ENCODE measurements around the gene MCRIP1.

The MCRIP1 gene

DNA sequence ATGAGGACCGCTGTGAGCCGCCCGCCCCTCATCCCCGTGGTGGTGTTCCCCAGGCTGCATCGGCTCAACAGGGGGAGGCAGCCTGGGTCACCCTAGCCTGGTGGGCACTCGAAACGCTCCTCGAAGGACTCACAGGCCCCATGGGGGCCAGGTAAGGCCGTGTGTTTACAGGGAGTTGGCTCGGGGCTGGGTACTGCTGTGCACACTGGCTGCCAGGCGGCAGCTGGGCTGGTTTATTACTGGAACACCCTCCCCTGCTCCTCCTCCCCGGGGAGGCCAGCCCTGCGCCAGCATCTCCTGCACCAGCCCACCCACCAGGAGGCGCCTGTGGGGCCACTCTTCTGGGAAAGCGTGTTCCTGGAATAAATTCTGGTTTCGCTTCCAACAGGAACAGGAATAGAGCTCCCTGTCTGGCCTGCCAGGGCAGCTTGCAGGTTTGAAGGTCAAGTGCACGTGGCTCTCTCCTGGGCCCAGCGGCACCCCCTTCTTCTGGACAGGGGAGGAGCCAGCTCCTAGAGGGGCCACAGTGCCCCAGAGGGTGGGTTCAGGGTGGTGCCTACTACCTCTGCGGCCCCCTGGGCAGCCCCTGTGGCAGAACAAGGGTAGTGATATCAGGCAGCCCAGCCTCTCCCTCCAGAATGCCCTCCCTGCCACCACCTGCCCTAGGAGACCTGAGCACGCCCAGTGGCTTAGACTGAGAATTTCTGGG lies 11.3 kb downstream of the MCRIP1 start:
- in situ Hi-C loops (cut with HindIII; ENCODE audit: low sequenced_read_pairs), result no loop called here

DNA sequence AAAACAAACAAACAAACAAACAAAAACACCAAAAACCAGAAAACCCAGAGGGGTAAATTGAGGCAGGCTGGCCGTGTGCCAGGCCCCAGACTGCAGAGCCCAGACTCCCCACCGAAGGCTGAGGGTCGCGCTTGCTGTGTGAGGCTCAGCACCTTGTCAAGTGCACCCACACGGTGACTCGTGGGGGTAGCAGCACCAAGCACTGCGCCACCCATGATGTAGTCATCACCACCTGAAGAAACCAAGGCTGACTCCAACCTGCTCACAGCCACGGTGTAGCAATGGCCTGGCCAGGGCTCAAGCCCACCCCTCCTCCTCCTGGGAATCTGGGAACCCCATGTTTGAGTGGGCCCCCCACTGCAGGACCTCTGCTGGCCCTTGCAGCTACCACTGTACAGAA lies 11.9 kb downstream of the MCRIP1 start:
- in situ Hi-C loops (cut with HindIII; ENCODE audit: low sequenced_read_pairs), result no loop called here

DNA sequence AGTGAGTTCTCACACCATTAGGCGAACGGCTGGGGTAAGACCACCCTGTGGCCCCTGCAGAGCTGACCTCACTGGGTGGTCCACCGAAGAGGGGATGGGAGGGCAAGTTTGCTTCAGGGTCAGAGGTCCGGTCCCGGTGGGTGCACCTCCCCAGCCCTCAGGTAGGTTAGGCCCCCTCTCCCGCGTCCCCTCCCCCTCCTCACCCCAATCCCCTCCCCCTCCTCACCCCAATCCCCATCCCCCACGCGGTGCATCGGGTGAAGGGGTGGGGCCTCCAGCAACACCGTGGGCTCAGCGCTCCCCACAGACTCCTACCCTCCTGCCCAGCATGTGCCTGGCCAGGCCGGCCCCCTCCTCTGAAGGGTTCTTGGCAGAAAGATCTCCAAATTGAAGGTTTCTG lies 13.4 kb downstream of the MCRIP1 start:
- in situ Hi-C loops (cut with HindIII; ENCODE audit: low sequenced_read_pairs), result no loop called here

DNA sequence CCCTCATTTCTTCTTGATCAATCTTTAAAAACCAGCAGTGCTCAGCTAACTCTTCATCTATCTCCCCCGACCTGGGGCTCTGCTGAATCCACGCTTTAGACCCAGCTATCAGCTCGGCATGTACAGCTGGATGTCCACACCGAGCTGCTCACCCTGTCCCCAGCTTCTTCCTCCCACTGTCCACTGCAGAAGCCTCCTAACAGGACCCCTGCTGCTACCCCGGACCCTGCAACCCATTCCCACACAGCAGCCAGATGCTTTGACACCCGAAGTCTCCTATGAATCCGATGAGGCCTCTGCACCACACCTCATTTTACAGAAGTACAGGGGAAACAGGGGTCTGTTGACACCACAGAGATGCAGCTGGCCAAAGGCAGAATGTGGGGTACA lies 15.3 kb downstream of the MCRIP1 start:
- in situ Hi-C loops (cut with HindIII; ENCODE audit: low sequenced_read_pairs), result no loop called here

DNA sequence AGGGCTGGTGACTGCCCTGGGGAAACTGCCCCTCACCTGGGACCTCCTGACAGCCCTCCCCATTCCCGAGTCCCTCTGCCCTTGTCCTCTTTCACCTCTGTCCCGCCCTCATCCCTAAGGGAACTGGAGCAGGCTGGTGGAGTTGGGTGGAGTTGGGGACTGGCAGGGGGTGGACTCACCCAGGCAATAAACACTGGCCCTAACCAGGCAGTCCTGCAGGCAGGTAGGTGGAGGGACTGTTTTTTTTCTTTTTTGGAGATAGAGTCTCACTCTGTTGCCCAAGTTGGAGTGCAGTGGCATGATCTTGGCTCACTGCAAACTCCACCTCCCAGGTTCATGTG lies 17.5 kb downstream of the MCRIP1 start:
- in situ Hi-C loops (cut with HindIII; ENCODE audit: low sequenced_read_pairs), result no loop called here

DNA sequence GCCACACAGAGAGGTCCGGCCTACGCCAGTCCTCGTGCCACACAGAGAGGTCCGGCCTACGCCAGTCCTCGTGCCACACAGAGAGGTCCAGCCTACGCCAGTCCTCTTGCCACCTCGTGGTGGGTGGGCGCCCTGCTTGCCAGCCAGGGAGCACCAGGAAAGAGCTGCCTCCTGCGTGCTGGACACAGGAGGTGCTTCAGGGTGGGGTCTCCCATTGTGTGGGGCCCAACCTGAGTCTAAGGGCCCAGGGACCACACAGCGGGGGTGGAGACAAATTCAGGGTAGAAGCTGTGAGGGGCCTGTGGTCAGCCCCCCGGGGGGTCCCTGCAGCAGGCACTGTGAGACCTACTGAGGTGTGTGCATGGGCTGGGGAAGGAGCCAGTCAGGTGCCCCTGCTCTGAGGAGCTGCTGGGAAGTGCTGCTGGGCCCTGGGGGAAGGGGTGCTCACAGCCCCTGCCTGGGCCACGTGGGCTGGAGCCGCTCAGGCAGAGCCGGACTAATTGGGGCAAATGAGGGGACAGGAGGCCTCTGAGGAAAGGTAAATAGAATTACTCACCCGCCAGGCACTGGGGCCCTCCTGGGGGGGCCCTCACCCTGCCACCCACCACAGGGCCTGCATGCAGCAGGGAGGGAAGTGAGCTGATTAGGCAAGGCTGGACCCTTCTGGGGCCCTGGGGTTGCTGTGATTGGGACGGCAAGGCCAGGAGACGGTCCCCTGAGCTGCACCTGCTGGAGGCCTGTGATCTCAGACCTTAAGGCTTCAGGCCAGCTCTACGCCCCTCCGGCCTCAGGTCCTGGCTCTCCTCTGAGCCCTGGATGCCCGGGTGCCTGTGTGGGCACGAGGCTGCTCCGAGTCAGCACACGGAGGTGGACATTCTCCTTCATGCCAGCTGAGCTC lies 18.1 kb downstream of the MCRIP1 start:
- in situ Hi-C loops (cut with HindIII; ENCODE audit: low sequenced_read_pairs), result no loop called here

DNA sequence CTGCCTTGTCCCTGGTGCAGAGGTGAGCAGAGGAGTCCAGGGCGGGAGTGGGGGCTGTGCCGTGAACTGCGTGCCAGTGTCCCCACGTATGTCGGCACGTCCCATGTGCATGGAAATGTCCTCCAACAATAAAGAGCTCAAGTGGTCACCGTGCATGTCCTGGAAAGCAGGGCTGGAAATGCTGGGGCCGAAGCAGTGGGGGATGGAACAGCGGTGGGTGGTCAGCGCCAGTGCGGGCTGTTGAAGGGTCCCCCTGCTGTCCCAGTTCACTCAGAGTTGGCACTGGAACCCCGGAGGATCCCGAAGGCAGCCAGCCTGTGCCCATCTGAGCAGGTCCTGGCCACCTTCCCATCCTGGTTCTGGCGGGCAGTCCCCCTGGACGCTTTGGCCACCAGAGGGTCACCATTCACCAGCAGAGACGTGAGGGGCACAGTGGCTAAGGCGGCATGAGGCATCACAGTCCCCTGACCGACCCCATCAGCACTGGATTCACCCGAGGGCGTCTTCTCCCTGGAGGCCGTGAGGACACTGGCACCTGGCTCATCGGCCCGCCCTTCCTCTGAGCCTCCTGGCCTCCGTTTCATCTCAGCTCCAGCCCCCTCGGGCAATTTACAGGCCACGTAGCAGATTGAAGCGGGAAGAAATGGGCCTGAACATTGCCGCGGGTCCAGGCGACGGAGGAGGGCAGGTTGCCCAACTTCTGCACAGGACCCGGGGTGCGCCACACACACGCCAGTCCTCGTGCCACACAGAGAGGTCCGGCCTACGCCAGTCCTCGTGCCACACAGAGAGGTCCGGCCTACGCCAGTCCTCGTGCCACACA lies 19.0 kb downstream of the MCRIP1 start:
- in situ Hi-C loops (cut with HindIII; ENCODE audit: low sequenced_read_pairs), result no loop called here

DNA sequence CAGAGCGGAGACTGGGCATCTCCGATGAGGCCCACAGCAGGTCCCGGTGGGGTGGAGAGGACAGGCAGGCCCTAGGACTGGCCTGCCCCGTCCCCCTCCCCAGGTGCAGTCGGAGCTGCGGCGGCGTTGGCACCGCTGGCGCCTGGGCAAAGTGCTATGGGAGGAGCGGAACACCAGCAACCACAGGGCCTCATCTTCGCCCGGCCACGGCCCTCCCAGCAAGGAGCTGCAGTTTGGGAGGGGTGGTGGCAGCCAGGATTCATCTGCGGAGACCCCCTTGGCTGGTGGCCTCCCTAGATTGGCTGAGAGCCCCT lies 19.8 kb downstream of the MCRIP1 start:
- in situ Hi-C loops (cut with HindIII; ENCODE audit: low sequenced_read_pairs), result no loop called here

DNA sequence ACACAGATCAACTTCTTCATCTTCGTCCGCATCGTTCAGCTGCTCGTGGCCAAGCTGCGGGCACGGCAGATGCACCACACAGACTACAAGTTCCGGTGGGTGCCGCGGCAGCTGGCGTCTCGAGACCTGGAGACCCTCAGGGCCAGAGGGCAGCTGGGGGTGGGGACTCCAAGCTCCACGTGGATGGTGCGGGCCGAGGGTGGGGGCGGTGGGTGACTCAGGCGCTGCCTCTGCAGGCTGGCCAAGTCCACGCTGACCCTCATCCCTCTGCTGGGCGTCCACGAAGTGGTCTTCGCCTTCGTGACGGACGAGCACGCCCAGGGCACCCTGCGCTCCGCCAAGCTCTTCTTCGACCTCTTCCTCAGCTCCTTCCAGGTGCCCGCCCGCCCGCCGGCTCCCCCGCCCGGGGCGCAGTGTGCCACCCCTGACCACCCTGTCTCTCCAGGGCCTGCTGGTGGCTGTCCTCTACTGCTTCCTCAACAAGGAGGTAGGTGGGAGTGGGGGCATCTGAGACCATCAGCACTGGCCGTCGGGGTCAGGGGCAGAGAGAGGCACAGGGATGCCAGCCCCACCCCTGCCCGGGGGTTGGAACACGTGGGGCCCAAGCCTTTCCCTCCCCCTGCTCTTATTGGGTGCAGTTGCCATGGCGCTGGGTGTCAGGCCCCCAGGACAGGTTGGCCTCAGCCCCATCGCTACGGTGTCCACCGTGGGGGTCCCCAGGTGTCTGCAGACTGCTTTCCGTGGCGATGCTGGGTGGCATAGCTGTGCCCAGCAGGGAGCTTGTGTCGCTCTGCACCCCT lies 20.3 kb downstream of the MCRIP1 start:
- in situ Hi-C loops (cut with HindIII; ENCODE audit: low sequenced_read_pairs), result no loop called here

DNA sequence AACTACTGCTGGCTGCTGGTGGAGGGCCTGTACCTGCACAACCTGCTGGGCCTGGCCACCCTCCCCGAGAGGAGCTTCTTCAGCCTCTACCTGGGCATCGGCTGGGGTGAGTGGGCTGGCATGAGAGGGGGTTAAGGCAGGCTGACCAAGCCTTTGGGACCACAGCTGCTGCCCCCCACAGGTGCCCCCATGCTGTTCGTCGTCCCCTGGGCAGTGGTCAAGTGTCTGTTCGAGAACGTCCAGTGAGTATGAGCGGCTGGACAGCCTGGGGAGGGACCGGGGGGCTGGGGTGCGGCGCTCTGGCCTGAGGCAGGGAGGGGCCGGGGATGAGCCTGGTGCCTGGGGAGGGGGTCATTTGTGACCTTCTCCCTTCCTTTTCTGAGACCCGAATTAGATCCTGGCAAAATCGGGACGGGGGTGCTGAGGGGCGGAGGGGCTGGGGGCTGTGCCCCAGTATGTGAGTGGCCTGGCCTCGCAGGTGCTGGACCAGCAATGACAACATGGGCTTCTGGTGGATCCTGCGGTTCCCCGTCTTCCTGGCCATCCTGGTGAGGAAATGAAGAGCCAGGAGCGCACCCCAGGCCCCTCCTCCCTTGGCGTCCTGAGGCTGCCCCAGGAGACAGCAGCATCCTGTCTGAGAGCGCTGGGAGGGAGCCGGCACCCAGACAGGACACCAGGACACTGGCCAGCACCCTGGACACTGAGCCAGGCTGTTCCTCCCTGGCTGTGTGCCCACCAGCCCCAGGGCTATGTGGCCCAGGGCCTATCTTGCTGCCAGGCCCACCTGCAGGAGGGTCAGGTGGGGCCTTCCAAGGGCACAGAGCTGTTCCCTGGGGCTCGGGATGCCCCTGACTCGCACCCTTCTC lies 21.2 kb downstream of the MCRIP1 start:
- in situ Hi-C loops (cut with HindIII; ENCODE audit: low sequenced_read_pairs), result no loop called here

DNA sequence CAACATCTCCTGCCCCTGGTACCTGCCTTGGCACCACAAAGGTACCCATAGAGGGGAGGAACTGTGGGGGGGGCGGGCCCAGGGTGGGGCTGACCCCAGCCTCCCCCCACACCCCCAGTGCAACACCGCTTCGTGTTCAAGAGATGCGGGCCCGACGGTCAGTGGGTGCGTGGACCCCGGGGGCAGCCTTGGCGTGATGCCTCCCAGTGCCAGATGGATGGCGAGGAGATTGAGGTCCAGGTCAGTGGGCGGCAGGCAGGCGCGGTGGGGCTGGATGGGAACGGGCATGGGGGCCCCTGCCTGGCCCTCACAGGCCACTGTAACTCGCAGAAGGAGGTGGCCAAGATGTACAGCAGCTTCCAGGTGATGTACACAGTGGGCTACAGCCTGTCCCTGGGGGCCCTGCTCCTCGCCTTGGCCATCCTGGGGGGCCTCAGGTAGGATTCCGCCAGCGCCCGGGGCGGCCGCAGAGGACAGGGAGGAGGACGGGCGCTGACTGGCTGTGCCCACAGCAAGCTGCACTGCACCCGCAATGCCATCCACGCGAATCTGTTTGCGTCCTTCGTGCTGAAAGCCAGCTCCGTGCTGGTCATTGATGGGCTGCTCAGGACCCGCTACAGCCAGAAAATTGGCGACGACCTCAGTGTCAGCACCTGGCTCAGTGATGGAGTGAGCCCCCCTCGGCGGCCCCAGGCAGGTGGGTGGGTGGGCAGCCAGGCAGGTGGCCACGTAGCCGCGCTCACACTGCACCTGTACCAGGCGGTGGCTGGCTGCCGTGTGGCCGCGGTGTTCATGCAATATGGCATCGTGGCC lies 22.0 kb downstream of the MCRIP1 start:
- in situ Hi-C loops (cut with HindIII; ENCODE audit: low sequenced_read_pairs), result no loop called here

DNA sequence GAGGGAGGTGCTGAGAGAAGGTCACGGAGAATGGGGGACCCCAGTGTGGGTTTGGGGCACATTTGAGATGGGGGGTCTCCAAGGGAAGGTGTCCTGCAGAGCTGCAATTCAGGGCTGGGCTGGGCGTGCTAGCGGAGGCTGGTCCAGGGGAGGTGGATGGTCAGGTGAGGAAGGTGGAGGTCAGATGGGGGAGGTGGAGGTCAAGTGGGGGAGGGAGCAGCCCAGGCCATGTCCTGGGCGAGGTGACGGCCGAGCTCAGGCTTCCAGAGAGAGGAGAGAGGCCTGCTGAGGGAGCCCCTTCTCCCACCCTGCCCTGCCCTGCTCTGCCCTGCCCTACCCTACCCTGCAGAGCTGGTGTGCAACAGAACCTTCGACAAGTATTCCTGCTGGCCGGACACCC lies 22.6 kb downstream of the MCRIP1 start:
- in situ Hi-C loops (cut with HindIII; ENCODE audit: low sequenced_read_pairs), result no loop called here

DNA sequence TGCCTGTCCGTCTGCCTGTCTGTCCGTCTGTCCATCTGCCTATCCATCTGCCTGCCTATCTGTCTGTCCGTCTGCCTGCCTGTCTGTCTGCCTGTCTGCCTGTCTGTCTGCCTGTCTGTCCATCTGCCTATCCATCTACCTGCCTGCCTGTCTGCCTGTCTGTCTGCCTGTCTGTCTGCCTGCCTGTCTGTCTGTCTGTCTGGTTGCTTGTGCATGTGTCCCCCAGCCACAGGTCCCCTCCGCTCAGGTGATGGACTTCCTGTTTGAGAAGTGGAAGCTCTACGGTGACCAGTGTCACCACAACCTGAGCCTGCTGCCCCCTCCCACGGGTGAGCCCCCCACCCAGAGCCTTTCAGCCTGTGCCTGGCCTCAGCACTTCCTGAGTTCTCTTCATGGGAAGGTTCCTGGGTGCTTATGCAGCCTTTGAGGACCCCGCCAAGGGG lies 23.5 kb downstream of the MCRIP1 start:
- in situ Hi-C loops (cut with HindIII; ENCODE audit: low sequenced_read_pairs), result no loop called here

DNA sequence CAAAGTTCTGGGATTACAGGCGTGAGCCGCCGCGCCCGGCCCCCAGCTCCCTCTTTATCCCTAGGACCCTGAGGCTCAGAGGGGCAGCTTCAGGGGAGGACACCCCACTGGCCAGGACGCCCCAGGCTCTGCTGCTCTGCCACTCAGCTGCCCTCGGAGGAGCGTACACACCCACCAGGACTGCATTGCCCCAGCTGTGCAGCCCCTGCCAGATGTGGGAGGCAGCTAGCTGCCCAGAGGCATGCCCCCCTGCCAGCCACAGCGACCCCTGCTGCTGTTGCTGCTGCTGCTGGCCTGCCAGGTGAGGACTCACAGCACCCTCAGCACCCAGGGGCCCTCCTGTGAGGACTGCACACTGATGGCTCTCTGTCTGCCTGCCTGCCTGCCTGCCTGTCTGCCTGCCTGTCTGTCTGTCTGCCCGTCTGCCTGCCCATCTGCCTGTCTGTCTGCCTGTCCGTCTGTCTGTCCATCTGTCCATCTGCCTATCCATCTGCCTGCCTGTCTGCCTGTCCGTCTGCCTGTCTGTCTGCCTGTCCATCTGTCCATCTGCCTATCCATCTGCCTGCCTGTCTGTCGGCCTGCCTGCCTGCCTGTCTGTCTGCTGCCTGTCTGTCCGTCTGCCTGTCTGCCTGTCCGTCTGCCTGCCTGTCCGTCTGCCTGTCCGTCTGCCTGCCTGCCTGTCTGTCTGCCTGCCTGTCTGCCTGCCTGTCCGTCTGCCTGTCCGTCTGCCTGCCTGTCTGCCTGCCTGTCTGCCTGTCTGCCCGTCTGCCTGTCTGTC lies 24.1 kb downstream of the MCRIP1 start:
- in situ Hi-C loops (cut with HindIII; ENCODE audit: low sequenced_read_pairs), result no loop called here

DNA sequence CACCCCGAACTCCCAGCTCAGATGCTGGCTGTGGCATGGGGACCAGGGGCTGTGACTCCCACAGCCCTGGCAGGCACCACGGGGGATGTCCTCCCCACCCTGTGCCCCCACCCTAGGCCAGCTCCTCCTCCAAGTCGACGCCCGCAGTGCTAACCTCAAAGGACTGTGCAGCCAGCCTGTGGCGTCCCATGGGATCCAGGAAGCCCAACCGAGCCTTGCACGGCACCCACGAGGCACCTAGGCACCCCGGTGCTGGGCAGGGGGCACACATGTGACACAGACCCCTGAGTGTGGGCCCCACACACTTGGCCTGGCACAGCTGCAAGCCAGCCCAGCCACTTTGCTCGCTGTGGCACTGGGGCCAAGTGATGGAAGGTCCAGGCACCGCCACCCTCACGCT lies 25.3 kb downstream of the MCRIP1 start:
- in situ Hi-C loops (cut with HindIII; ENCODE audit: low sequenced_read_pairs), result no loop called here

DNA sequence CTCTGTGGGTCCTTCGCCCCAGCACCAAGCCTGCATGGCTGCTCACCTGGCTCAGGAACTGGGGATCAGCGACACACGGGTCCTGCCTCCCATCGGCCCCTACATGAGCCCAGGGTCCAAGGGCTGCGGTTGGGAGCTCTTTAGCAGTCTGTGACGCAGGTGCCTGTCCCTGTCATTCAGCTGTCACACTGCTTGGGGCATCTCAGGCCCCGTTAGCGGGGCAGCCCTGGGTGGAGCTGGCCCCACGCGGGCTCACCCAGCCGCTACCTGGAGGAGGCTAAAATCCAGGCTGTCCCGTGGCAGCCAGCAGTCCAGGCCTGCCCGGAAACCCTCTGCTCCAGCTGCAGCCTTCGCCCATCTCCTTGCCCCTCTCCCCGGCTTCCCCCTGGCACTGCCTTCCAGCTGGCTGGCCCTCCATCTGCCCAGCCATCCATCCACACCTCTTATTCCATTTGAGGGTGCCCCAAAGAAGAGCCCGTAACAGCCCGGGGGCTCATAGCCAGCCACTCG lies 25.8 kb downstream of the MCRIP1 start:
- in situ Hi-C loops (cut with HindIII; ENCODE audit: low sequenced_read_pairs), result no loop called here

DNA sequence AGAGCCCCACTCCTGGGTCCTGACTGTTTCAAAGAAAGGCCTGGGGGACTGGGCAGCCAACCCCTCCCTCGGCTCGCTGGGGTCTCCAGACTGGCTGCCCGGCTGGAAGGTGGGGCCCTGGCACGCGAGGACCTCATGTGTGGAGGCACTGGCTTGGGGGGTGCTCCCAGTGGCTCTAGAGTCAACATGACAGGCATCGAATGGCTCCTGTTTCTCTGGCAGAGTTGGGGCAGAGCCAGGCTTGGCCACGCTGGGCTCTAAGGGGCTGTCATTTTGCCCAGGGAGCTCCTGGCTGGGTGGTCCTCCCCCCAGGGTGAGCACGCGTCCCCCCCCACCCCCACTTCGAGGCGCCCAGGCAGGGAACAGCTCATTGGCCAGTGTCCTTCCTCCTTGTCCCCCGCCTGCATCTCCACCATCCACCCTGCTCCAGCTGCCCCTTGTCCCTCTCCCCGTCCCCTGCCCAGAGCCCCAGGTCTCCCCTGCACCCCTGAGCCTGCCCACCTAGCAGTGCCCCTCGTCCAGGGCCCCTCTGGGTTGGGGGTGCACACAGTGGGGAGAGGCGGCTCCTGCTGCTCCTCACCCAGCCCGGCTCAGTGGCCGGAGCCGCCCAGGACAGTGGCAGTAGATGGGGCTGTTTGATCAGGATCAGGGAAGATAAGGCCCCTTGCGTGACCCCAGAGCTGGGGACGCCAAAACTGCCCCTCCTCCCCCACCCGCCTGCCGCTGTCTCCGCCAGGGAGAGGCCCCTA lies 26.5 kb downstream of the MCRIP1 start:
- in situ Hi-C loops (cut with HindIII; ENCODE audit: low sequenced_read_pairs), result no loop called here
